H1 (cell line): ENCODE data around the gene NELFA. TPM values are rescaled to one million over a fixed set of nuclear protein-coding genes. Genes with fewer than 3 reads are reported as not detected.

Source experiments
- CTCF ChIA-PET: fragments of 300-600 bp; sonication (Branson Sonifier 250); formaldehyde crosslinking; loops from one replicate; lab custom pipeline; 2021; ENCODE audit not compliant: partially characterized antibody; lab: Charles Lee
- POLR2A ChIA-PET: fragments of 300-600 bp; sonication (Branson Sonifier 250); formaldehyde crosslinking; loops from one replicate; lab custom pipeline; 2021; ENCODE audit warnings: inconsistent platforms; ENCODE audit not compliant: partially characterized antibody; lab: Charles Lee
- DNase-seq, 2 experiments: peaks; one replicate each; pipeline versions ENCODE4 v3.0.0 to v3.0.0-alpha.2; 2010 to 2022; ENCODE audit warnings: low spot score in 2 of 2, low read depth in 1 of 2, mixed read lengths in 1 of 2
- FAIRE-seq: peaks from 2 replicates; lab custom pipeline; 2011; peaks lifted over from hg19 to GRCh38; lab: Jason Lieb, UNC
- H2AFZ ChIP-seq: 2 replicates; pipeline ENCODE4 v1.8.1; 2012; ENCODE audit warnings: low read length, inconsistent platforms
- H2AK5ac ChIP-seq: 2 replicates; pipeline ENCODE4 v1.6.1; 2013; ENCODE audit warnings: low read depth, low read length
- H2BK120ac ChIP-seq: replicated peaks from 2 replicates; pipeline ENCODE3; 2013; ENCODE audit warnings: low read depth, low read length, inconsistent platforms
- H2BK12ac ChIP-seq: 2 replicates; pipeline ENCODE4 v1.6.1; 2013; ENCODE audit warnings: low read depth, low read length
- H2BK15ac ChIP-seq: 2 replicates; pipeline ENCODE4 v1.6.1; 2013; ENCODE audit warnings: low read length
- H2BK20ac ChIP-seq: 2 replicates; pipeline ENCODE4 v1.6.1; 2013; ENCODE audit warnings: low read length
- H2BK5ac ChIP-seq: 2 replicates; pipeline ENCODE4 v1.6.1; 2013; ENCODE audit warnings: low read depth, low read length
- H3K14ac ChIP-seq: 2 replicates; pipeline ENCODE4 v1.6.1; 2013; ENCODE audit warnings: inconsistent platforms; ENCODE audit not compliant: insufficient read length
- H3K18ac ChIP-seq: 2 replicates; pipeline ENCODE4 v1.6.1; 2013; ENCODE audit warnings: low read length; ENCODE audit errors: extremely low read depth
- H3K23ac ChIP-seq: 2 replicates; pipeline ENCODE4 v1.6.1; 2013; ENCODE audit warnings: inconsistent platforms; ENCODE audit not compliant: insufficient read length
- H3K23me2 ChIP-seq: 2 replicates; pipeline ENCODE4 v1.6.1; 2013; ENCODE audit warnings: low read depth, low read length
- H3K27ac ChIP-seq: 2 replicates; pipeline ENCODE4 v1.6.1; 2011; ENCODE audit warnings: low read depth, low read length, inconsistent platforms
- H3K27me3 ChIP-seq, 4 experiments: replicated peaks in 1 of 4; 1 replicate in 1 of 4; 2 replicates in 3 of 4; pipeline versions ENCODE4 v1.6.1 to v1.8.1; 2011 to 2013; ENCODE audit warnings: low read length in 3 of 4, mild to moderate bottlenecking in 3 of 4, inconsistent platforms in 2 of 4, mixed read lengths in 2 of 4, moderate library complexity in 1 of 4; ENCODE audit not compliant: control insufficient read depth in 3 of 4, insufficient read depth in 3 of 4; ENCODE audit errors: extremely low read depth in 1 of 4
- H3K36me3 ChIP-seq, 4 experiments: 2 replicates each; pipeline versions ENCODE4 v1.6.1 to v1.8.1; 2011 to 2013; ENCODE audit warnings: mild to moderate bottlenecking in 4 of 4, low read length in 3 of 4, moderate library complexity in 2 of 4, control low read depth in 1 of 4, inconsistent platforms in 1 of 4; ENCODE audit not compliant: insufficient read depth in 4 of 4, control insufficient read depth in 2 of 4
- H3K4ac ChIP-seq: replicated peaks from 2 replicates; pipeline ENCODE3; 2013; ENCODE audit warnings: low read length, low read depth, mixed read lengths, inconsistent platforms; ENCODE audit not compliant: insufficient read length
- H3K4me1 ChIP-seq, 4 experiments: replicated peaks in 1 of 4; 1 replicate in 1 of 4; 2 replicates in 3 of 4; pipeline versions ENCODE4 v1.6.1 to v1.8.1; 2011 to 2013; ENCODE audit warnings: low read length in 3 of 4, inconsistent platforms in 2 of 4, mixed read lengths in 1 of 4; ENCODE audit not compliant: insufficient read depth in 4 of 4, control insufficient read depth in 3 of 4
- H3K4me2 ChIP-seq, 2 experiments: 2 replicates each; pipeline versions ENCODE4 v1.6.1 to v1.8.1; 2011 to 2013; ENCODE audit warnings: low read depth in 2 of 2, low read length in 2 of 2, control low read depth in 1 of 2, inconsistent platforms in 1 of 2, mild to moderate bottlenecking in 1 of 2; ENCODE audit not compliant: insufficient read depth in 1 of 2
- H3K4me3 ChIP-seq, 4 experiments: fragments of 200-600, 300-600 bp in 1 of 4; sonication (generic), shearing (Covaris generic), sonication (Bioruptor Twin) in 1 of 4; 2 replicates each; pipeline versions ENCODE4 v1.5.1 to v1.8.1; 2011 to 2016; ENCODE audit warnings: low read length in 4 of 4, low read depth in 3 of 4, control low read depth in 2 of 4, inconsistent platforms in 2 of 4, mild to moderate bottlenecking in 2 of 4, mixed read lengths in 1 of 4, moderate library complexity in 1 of 4; ENCODE audit not compliant: insufficient read depth in 2 of 4; ENCODE audit errors: extremely low read depth in 1 of 4
- H3K56ac ChIP-seq: replicated peaks from 2 replicates; pipeline ENCODE3; 2013; ENCODE audit warnings: low read depth, mild to moderate bottlenecking, mixed read lengths, low read length, inconsistent platforms; ENCODE audit not compliant: insufficient read length
- H3K79me1 ChIP-seq: 2 replicates; pipeline ENCODE4 v1.6.1; 2013; ENCODE audit warnings: low read depth, low read length, control low read depth
- H3K79me2 ChIP-seq, 2 experiments: 2 replicates each; pipeline versions ENCODE4 v1.6.1 to v1.8.1; 2012 to 2013; ENCODE audit warnings: low read length in 2 of 2, mild to moderate bottlenecking in 2 of 2, inconsistent platforms in 1 of 2; ENCODE audit not compliant: insufficient read depth in 2 of 2, control insufficient read depth in 1 of 2
- H3K9ac ChIP-seq, 4 experiments: replicated peaks in 1 of 4; 1 replicate in 1 of 4; 2 replicates in 3 of 4; pipeline versions ENCODE4 v1.6.1 to v1.8.1; 2011 to 2013; ENCODE audit warnings: low read depth in 3 of 4, low read length in 3 of 4, control low read depth in 2 of 4, mild to moderate bottlenecking in 2 of 4, moderate library complexity in 2 of 4, inconsistent platforms in 1 of 4; ENCODE audit errors: extremely low read depth in 1 of 4
- H3K9me3 ChIP-seq, 2 experiments: 2 replicates each; pipeline versions ENCODE4 v1.6.1 to v1.8.1; 2012 to 2013; ENCODE audit warnings: mild to moderate bottlenecking in 2 of 2, moderate library complexity in 2 of 2, control low read depth in 1 of 2, inconsistent platforms in 1 of 2, low read depth in 1 of 2, low read length in 1 of 2, mixed read lengths in 1 of 2; ENCODE audit not compliant: insufficient read depth in 2 of 2
- H4K20me1 ChIP-seq, 2 experiments: replicated peaks in 1 of 2; 2 replicates each; pipeline versions ENCODE3 to v1.8.1; 2011 to 2013; ENCODE audit warnings: inconsistent platforms in 2 of 2, low read length in 2 of 2, mild to moderate bottlenecking in 1 of 2; ENCODE audit not compliant: insufficient read depth in 2 of 2, control insufficient read depth in 1 of 2
- H4K5ac ChIP-seq: 2 replicates; pipeline ENCODE4 v1.6.1; 2013; ENCODE audit warnings: low read length, low read depth, mixed read lengths, inconsistent platforms; ENCODE audit not compliant: insufficient read length
- H4K8ac ChIP-seq: 2 replicates; pipeline ENCODE4 v1.8.0; 2013; ENCODE audit warnings: mild to moderate bottlenecking, moderate library complexity, low read length, inconsistent platforms; ENCODE audit not compliant: insufficient read depth; ENCODE audit errors: extremely low read depth
- H4K91ac ChIP-seq: replicated peaks from 2 replicates; pipeline ENCODE3; 2013; ENCODE audit warnings: low read length, mixed read lengths, inconsistent platforms; ENCODE audit not compliant: insufficient read length
- CBX8 ChIP-seq: fragments of 300-800, 300-1000 bp; sonication (generic); IDR thresholded peaks from 2 replicates; pipeline ENCODE4 v1.7.1; 2016; ENCODE audit warnings: low read depth, low read length, borderline replicate concordance
- CHD1 ChIP-seq: IDR thresholded peaks from 2 replicates; pipeline ENCODE4 v1.6.1; 2012; ENCODE audit warnings: low read depth, low read length, improper control_type of control experiment
- CTBP2 ChIP-seq: IDR thresholded peaks from 2 replicates; pipeline ENCODE4 v1.7.0; 2011; ENCODE audit warnings: borderline replicate concordance, mild to moderate bottlenecking, moderate library complexity, mixed read lengths, low read length; ENCODE audit not compliant: insufficient read depth, insufficient read length
- CTCF ChIP-seq, 3 experiments: IDR thresholded peaks; 1 replicate in 2 of 3; 2 replicates in 1 of 3; pipeline versions ENCODE4 v1.5.1 to v1.6.1; 2011; ENCODE audit warnings: low read length in 3 of 3, mild to moderate bottlenecking in 3 of 3, inconsistent platforms in 2 of 3, low read depth in 1 of 3, moderate library complexity in 1 of 3; ENCODE audit not compliant: insufficient read depth in 1 of 3; ENCODE audit errors: control extremely low read depth in 1 of 3
- EGR1 ChIP-seq: IDR thresholded peaks from 2 replicates; pipeline ENCODE4 v1.6.1; 2011; ENCODE audit warnings: low read depth, low read length, borderline replicate concordance
- GABPA ChIP-seq: IDR thresholded peaks from 2 replicates; pipeline ENCODE4 v1.6.1; 2011; ENCODE audit warnings: mild to moderate bottlenecking, low read length, moderate library complexity, borderline replicate concordance; ENCODE audit not compliant: insufficient read depth
- HDAC6 ChIP-seq: IDR thresholded peaks from one replicate; pipeline ENCODE4 v1.7.1; 2012; ENCODE audit warnings: low read depth, mild to moderate bottlenecking, inconsistent platforms, low read length, moderate library complexity
- NRF1 ChIP-seq: IDR thresholded peaks from 2 replicates; pipeline ENCODE4 v1.6.1; 2011; ENCODE audit warnings: mild to moderate bottlenecking, low read depth, low read length, improper control_type of control experiment
- PHF8 ChIP-seq: fragments of 200-600 bp; sonication (generic); conservative IDR thresholded peaks from 2 replicates; pipeline ENCODE4 v1.7.1; 2012; ENCODE audit warnings: low read depth, mild to moderate bottlenecking, inconsistent platforms, low read length, moderate library complexity
- POLR2AphosphoS5 ChIP-seq: IDR thresholded peaks from 2 replicates; pipeline ENCODE4 v1.6.1; 2011; ENCODE audit warnings: low read depth, low read length
- SP4 ChIP-seq: IDR thresholded peaks from 2 replicates; pipeline ENCODE4 v1.6.1; 2012; ENCODE audit warnings: low read length, inconsistent platforms
- ZNF274 ChIP-seq: IDR thresholded peaks from 2 replicates; pipeline ENCODE4 v1.7.0; 2012; ENCODE audit warnings: low read length, borderline replicate concordance; ENCODE audit errors: extremely low read depth
- WGBS, 2 experiments: shearing (Covaris generic) in 1 of 2; methylation state at CpG; one replicate each; pipeline versions ENCODE4 v1.1.6 to v1.1.7; 2013 to 2015; ENCODE audit warnings: low lambda C conversion rate in 2 of 2, mixed read lengths in 2 of 2, inconsistent platforms in 1 of 2, low coverage in 1 of 2, missing lambda C conversion rate in 1 of 2; ENCODE audit not compliant: insufficient replicate concordance in 2 of 2, insufficient coverage in 1 of 2, insufficient read length in 1 of 2; ENCODE audit errors: extremely low coverage in 1 of 2, missing lambda C conversion rate in 1 of 2; 5-methylcytosine and 5-hydroxymethylcytosine counted together
- polyA plus RNA-seq, 7 experiments: library from polyadenylated mRNA; depleted of rRNA in 3 of 7; stranded (reverse) in 5 of 7; unstranded in 2 of 7; fragments of >200 nt in 5 of 7; fragments of 200-250 nt in 2 of 7; gene quantifications; 1 replicate in 5 of 7; 2 replicates in 1 of 7; 4 replicates in 1 of 7; pipeline versions ENCODE4 v1.2.1 to v1.2.3, GENCODE V29; 2011 to 2013; ENCODE audit warnings: missing spikeins in 2 of 7, mixed read lengths in 2 of 7
- total RNA-seq: library from RNA; stranded (reverse); fragmentation: NEBNext Ultra II Directional; extraction: Animal tissue kit (Norgen Biotek cat#: 25700); gene quantifications from 2 replicates; pipeline ENCODE4 v1.2.1, GENCODE V29; 2021

NELFA gene
- total and polyA plus RNA-seq, 2 of the 8 experiments (the other 6 are each of a cell fraction or from before 2014, with no cell fraction given), result 41.8 to 57.5 TPM

GRCh38 chr4:1945912-1946311 lies 62.9 kb downstream of the NELFA start:
- CTCF ChIA-PET, result interaction anchor here (0.9 kb wide), 1 partner anchor 35 kb away, joined by 3 read pairs; no protein-coding TSS in a partner anchor
- no peak for TF ChIP-seq PHF8
- no peak for TF ChIP-seq POLR2AphosphoS5
- TF ChIP-seq CBX8, result no peak
- no peak for TF ChIP-seq GABPA
- no peak for TF ChIP-seq CTCF (IDR thresholded peaks at IDR 0.05; ENCODE audit: control extremely low read depth in 1 of 3, insufficient read depth in 1 of 3, low read depth in 1 of 3, low read length in 3 of 3)
- no peak for TF ChIP-seq SP4
- no peak for TF ChIP-seq ZNF274
- TF ChIP-seq HDAC6, result no peak
- no peak for TF ChIP-seq EGR1
- TF ChIP-seq CHD1, result no peak
- TF ChIP-seq CTBP2, result no peak
- no peak for TF ChIP-seq NRF1

More at GRCh38 chr4:1945912-1946311, 62.9 kb downstream of the NELFA start:
- no peak overlapping the region for H2BK5ac ChIP-seq
- no peak overlapping the region for H2BK120ac ChIP-seq
- DNase-seq (no peak), FAIRE-seq (no peak)
- H2BK20ac ChIP-seq, result no peak overlapping the region
- H3K27me3 ChIP-seq, result no peaks in the 10 kb centered on the region
- POLR2A ChIA-PET, result no interaction called here
- no peak overlapping the region for H3K23ac ChIP-seq
- no peak overlapping the region for H2AK5ac ChIP-seq
- H2BK12ac ChIP-seq, result no peak overlapping the region
- 96% methylated on average over 1 of the region's 1 CpG; no CpG with 5 or more reads in 1 of the 2 experiments for WGBS, 2 experiments
- H2AFZ ChIP-seq, result no peak overlapping the region
- no peaks in the 10 kb centered on the region for H3K4me1 ChIP-seq
- H3K4me2 ChIP-seq, result no peak overlapping the region
- H3K56ac ChIP-seq, result no peak overlapping the region
- no peak overlapping the region for H3K4ac ChIP-seq
- H4K5ac ChIP-seq, result no peak overlapping the region
- no peak overlapping the region for H3K4me3 ChIP-seq
- peaks cover 4 to 27% (median 15%) of the 10 kb centered on the region in 4 experiments; a peak in 6 of 8 replicates for H3K36me3 ChIP-seq
- H3K79me2 ChIP-seq, result no peaks in the 10 kb centered on the region
- peaks cover 4 to 7% of the 10 kb centered on the region in 2 experiments for H4K20me1 ChIP-seq
- H3K18ac ChIP-seq, result no peak overlapping the region
- H2BK15ac ChIP-seq, result no peak overlapping the region
- no peak overlapping the region for H3K9ac ChIP-seq
- no peaks in the 10 kb centered on the region for H3K23me2 ChIP-seq
- H3K79me1 ChIP-seq, result no peaks in the 10 kb centered on the region; the same call in 1 of the 2 replicates
- no peak overlapping the region for H4K91ac ChIP-seq
- H3K14ac ChIP-seq, result no peak overlapping the region
- no peaks in the 10 kb centered on the region for H3K9me3 ChIP-seq
- H3K27ac ChIP-seq, result no peak overlapping the region
- H4K8ac ChIP-seq, result no peak overlapping the region
